Measurements from ENCODE around the gene NFKBIL1. TPM values are rescaled to one million over a fixed set of nuclear protein-coding genes. Genes with fewer than 3 reads are reported as not detected.

Gene NFKBIL1
- polyA plus RNA-seq, 1 experiment, result 13.6 TPM

DNA sequence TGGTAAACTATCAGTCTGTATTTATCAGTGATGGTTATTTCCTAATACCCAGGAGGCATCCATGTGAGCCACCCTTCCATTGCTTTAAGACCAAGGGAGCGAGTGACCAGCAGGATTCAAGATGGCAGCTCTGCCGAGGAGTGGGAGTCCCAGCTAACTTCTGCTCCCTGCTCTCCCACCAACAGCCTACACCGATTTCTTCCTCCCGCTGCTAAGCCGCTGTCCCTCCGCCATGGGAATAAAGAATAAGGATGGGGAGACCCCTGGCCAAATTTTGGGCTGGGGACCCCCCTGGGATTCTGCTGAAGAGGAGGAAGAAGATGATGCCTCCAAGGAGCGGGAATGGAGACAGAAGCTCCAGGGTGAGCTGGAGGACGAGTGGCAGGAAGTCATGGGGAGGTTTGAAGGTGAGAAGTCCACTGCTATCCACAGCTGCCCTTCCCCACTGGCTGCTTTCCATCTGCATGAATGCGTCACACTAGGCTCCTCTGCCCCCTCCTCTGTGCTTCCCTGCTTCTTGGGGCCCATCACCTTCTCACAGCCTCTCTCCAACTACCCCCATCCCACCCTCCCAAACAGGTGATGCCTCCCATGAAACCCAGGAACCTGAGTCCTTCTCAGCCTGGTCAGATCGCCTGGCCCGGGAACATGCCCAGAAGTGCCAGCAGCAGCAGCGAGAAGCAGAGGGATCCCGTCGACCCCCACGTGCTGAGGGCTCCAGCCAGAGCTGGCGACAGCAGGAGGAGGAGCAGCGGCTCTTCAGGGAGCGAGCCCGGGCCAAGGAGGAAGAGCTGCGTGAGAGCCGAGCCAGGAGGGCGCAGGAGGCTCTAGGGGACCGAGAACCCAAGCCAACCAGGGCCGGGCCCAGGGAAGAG lies 10.3 kb downstream of the NFKBIL1 start:
- ChIA-PET POLR2A (no interaction called here), CTCF (interaction anchor here (3.6 kb wide), 1 partner anchor 39 kb away, joined by 29 read pairs; no protein-coding TSS in a partner anchor)
- DNase-seq (ENCODE audit: low read depth), result no peak
- no peak for TF ChIP-seq CTCF (IDR thresholded peaks at IDR 0.05; ENCODE audit: insufficient read depth, low read depth, low read length)
- Histone ChIP-seq H3K36me3 (ENCODE audit: control insufficient read depth, insufficient read depth, low read length) (peaks cover 18% of the 10 kb centered on the region), H3K4me3 (ENCODE audit: low read depth, low read length) (no peak overlapping the region), H3K27me3 (ENCODE audit: control insufficient read depth, insufficient read depth, low read length) (no peaks in the 10 kb centered on the region)

DNA sequence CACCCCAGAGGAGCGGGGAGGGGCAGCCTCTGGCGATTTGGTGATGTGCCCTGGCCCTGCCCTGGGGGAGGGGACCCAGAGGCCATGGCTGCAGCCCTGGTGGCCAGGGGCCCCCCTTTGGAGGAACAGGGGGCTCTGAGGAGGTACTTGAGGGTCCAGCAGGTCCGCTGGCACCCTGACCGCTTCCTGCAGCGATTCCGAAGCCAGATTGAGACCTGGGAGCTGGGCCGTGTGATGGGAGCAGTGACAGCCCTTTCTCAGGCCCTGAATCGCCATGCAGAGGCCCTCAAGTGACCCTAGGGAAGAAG lies 10.9 kb downstream of the NFKBIL1 start:
- Histone ChIP-seq H3K27me3 (ENCODE audit: control insufficient read depth, insufficient read depth, low read length) (no peaks in the 10 kb centered on the region), H3K4me3 (ENCODE audit: low read depth, low read length) (no peak overlapping the region), H3K36me3 (ENCODE audit: control insufficient read depth, insufficient read depth, low read length) (peaks cover 18% of the 10 kb centered on the region)
- no peak for DNase-seq (ENCODE audit: low read depth)
- ChIA-PET POLR2A (no interaction called here), CTCF (interaction anchor here (1.4 to 3.6 kb wide), 3 partner anchors 11 to 39 kb away, joined by 3 to 29 read pairs (median 18); partner anchors contain the start of genes LTB and NFKBIL1)
- no peak for TF ChIP-seq CTCF (IDR thresholded peaks at IDR 0.05; ENCODE audit: insufficient read depth, low read depth, low read length)

- Histone ChIP-seq H3K4me3 (ENCODE audit: low read depth, low read length) (no peak overlapping the region), H3K36me3 (ENCODE audit: control insufficient read depth, insufficient read depth, low read length) (peaks cover 18% of the 10 kb centered on the region), H3K27me3 (ENCODE audit: control insufficient read depth, insufficient read depth, low read length) (no peaks in the 10 kb centered on the region)
- DNase-seq (ENCODE audit: low read depth), result no peak
- no peak for TF ChIP-seq CTCF (IDR thresholded peaks at IDR 0.05; ENCODE audit: insufficient read depth, low read depth, low read length)
- POLR2A ChIA-PET, result no interaction called here
- CTCF ChIA-PET, result interaction anchor here (0.7 to 3.6 kb wide), 7 partner anchors 11 to 38 kb away, joined by 3 to 29 read pairs (median 3); partner anchors contain the start of genes ATP6V1G2, DDX39B, LST1 and LTB
These were observed 11.5 kb downstream of the NFKBIL1 start for GRCh38 chr6:31558631-31559500.

DNA sequence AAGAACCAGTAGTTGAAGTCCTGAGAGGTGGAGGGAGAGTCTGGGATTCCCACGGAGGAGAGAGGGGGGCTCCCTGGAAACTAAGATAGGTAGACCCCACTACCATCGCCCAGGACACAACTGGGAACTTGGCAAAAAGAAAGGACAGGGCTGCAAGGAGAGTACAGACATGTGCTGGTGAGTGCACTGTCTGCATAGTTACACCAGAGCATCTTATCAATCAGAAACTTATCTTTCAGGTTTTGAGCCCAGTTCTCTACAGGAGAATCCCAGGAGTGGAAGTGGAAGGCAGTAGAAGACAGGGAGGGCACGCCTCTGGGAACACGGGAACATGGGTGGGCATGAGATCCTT lies 12.2 kb downstream of the NFKBIL1 start:
- Histone ChIP-seq H3K27me3 (ENCODE audit: control insufficient read depth, insufficient read depth, low read length) (no peaks in the 10 kb centered on the region), H3K4me3 (ENCODE audit: low read depth, low read length) (no peak overlapping the region), H3K36me3 (ENCODE audit: control insufficient read depth, insufficient read depth, low read length) (peaks cover 16% of the 10 kb centered on the region)
- no peak for DNase-seq (ENCODE audit: low read depth)
- ChIA-PET POLR2A (no interaction called here), CTCF (interaction anchor here (0.7 to 3.6 kb wide), 7 partner anchors 12 to 37 kb away, joined by 3 to 29 read pairs (median 3); partner anchors contain the start of genes ATP6V1G2, DDX39B, LST1 and LTB)
- TF ChIP-seq CTCF (IDR thresholded peaks at IDR 0.05; ENCODE audit: insufficient read depth, low read depth, low read length), result no peak

Measured in BJ (cell line).